Activated CD4-positive, alpha-beta T cell treated with anti-CD3 and anti-CD28 coated beads for 36 hours (primary cell): ENCODE data around the gene CPEB4. TPM values are rescaled to one million over a fixed set of nuclear protein-coding genes. Genes with fewer than 3 reads are reported as not detected.

Source experiments
- ATAC-seq: fragments of 200-7000 bp; cut with Tn5 transposase; one replicate; pipeline ENCODE4 v1.10.0; 2021; ENCODE audit warnings: mild to moderate bottlenecking, moderate library complexity
- CTCF ChIA-PET: fragments of 350-600 bp; sonication (Branson Sonifier 250); formaldehyde crosslinking; loops from one replicate; lab custom pipeline; 2021; ENCODE audit warnings: antibody characterized with exemption; lab: Charles Lee
- POLR2A ChIA-PET: fragments of 350-600 bp; sonication (Branson Sonifier 250); formaldehyde crosslinking; loops from one replicate; lab custom pipeline; 2021; ENCODE audit warnings: antibody characterized with exemption, inconsistent platforms; lab: Charles Lee
- DNase-seq: peaks from one replicate; pipeline ENCODE4 v3.0.0-alpha.2; 2020
- H3K27ac Mint-ChIP-seq: one replicate; pipeline ENCODE4 v1.8.0; 2021; ENCODE audit warnings: mixed read lengths
- H3K27me3 Mint-ChIP-seq: one replicate; pipeline ENCODE4 v1.8.0; 2021; ENCODE audit warnings: mixed read lengths
- H3K36me3 Mint-ChIP-seq: one replicate; pipeline ENCODE4 v1.8.0; 2021; ENCODE audit warnings: low read depth, mixed read lengths
- H3K4me1 Mint-ChIP-seq: one replicate; pipeline ENCODE4 v1.8.0; 2021; ENCODE audit warnings: mixed read lengths
- H3K4me3 Mint-ChIP-seq: one replicate; pipeline ENCODE4 v1.8.0; 2021; ENCODE audit warnings: mild to moderate bottlenecking, moderate library complexity, mixed read lengths
- H3K9me3 Mint-ChIP-seq: one replicate; pipeline ENCODE4 v1.8.0; 2021; ENCODE audit warnings: low read depth, mixed read lengths
- intact Hi-C, 2 experiments: fragments of 100-400 bp; cut with DNase I in 1 of 2; cut with micrococcal nuclease in 1 of 2; formaldehyde crosslinking; loops; one replicate each; pipeline versions ENCODE4 v1.14.2 to v1.15.1; 2022 to 2024; cut with DNase I, micrococcal nuclease
- total RNA-seq, 2 experiments: library from RNA; stranded (reverse); gene quantifications; one replicate each; pipeline ENCODE4 v1.2.3, GENCODE V29; 2021

Gene CPEB4
- total RNA-seq, 2 experiments from 2014 or later: 5.6 to 8.3 TPM

DNA sequence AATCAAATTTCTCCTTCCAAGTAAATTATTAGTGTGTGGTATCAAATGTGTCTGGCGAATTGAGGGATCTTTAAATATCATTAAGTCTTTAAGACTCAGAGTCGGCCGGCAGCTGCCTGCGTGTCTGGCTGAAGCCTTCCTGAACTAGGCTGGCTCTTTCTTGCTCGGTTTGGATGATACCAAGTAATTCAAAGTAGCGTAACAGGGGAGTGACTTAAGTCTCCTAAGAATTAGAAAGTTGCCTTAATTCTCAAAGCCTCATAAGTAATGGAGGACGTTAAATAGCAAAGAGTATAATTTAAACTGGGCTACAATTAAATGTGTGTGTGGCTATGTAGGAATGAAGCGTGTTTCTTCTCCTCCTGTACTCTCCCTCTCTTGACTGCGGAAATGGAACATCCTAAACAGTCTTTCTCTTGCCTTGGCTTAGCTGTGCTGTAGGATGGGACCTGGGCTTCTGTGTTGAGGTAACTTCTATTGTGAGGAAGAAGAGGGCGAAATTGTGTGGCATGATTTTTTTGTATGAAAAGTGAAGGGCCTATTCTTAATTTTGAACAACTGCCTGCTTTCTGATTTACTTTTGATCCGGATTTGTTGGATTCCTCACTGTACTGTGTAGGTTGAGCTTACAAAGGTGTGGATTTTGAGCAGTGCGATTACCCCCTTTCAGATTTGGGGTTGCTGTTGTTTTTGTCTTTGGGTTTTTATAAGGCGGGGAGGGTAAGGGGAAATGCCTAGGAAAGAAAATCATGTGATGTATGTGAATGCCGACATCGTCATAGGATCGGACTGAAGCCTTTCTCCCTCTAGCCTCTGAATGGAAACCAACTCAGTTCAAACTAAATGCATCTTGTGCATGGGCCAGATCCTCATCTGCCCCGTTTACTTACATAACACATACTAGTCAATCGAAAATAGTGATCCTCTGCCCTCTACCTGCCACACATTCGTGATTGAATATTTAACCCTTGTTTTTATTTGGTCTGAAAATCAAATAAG, 29.9 kb downstream of the CPEB4 start:
- Mint-ChIP-seq H3K36me3 (peaks cover 1% of the 10 kb centered on the region), H3K27me3 (no peaks in the 10 kb centered on the region), H3K27ac (no peak overlapping the region), H3K9me3 (no peaks in the 10 kb centered on the region), H3K4me1 (peaks cover 10% of the 10 kb centered on the region), H3K4me3 (no peak overlapping the region)
- POLR2A ChIA-PET: interaction anchor here (1.0 to 1.6 kb wide), 3 partner anchors 19 to 302 kb away, joined by 3 to 4 read pairs (median 4); partner anchors contain the start of gene BOD1
- DNase-seq (peak; percentile 73), ATAC-seq (peak; percentile 96)
- CTCF ChIA-PET: interaction anchor here (0.7 to 2.2 kb wide), 8 partner anchors 11 to 341 kb away, joined by 3 to 8 read pairs (median 4); partner anchors contain the start of gene CPEB4
- intact Hi-C loops: loop anchor here (1.0 to 2.0 kb wide), 4 partner anchors 30 to 861 kb away; partner anchors contain the start of genes BOD1 (in 2 of the 2), CPEB4 (in 2 of the 2) and CREBRF (in 1 of the 2)

DNA sequence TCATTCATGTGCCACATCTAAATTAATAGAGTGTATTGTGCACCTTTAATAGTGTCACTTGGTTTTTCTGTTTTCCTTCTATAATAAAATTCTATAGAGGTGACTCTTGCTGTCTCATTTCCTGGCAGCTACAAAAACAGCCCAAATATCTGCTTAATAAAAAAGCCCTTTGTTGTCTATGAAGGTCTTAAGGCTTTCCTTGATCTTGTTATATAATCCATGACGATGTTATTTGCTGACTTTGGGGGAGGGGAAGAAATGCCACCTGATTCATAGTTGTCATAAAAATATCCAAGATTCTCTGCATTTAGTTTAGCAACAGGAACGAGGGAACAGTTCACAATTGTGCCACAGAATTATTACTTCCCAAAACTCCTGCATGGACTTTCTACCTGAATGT, 31.3 kb downstream of the CPEB4 start:
- H3K4me3 Mint-ChIP-seq: no peak overlapping the region
- peaks cover 12% of the 10 kb centered on the region for H3K4me1 Mint-ChIP-seq
- ChIA-PET CTCF (interaction anchor here (0.9 to 1.6 kb wide), 2 partner anchors 9 to 54 kb away, joined by 4 to 5 read pairs; no protein-coding TSS in a partner anchor), POLR2A (no interaction called here)
- no peaks in the 10 kb centered on the region for H3K27me3 Mint-ChIP-seq
- ATAC-seq (no peak), DNase-seq (no peak)
- H3K27ac Mint-ChIP-seq: no peak overlapping the region
- intact Hi-C loops: loop anchor here in 1 of 2 experiments (2.0 kb wide), 1 partner anchor 53 kb away; no protein-coding TSS in a partner anchor
- no peaks in the 10 kb centered on the region for H3K9me3 Mint-ChIP-seq
- no peaks in the 10 kb centered on the region for H3K36me3 Mint-ChIP-seq

DNA sequence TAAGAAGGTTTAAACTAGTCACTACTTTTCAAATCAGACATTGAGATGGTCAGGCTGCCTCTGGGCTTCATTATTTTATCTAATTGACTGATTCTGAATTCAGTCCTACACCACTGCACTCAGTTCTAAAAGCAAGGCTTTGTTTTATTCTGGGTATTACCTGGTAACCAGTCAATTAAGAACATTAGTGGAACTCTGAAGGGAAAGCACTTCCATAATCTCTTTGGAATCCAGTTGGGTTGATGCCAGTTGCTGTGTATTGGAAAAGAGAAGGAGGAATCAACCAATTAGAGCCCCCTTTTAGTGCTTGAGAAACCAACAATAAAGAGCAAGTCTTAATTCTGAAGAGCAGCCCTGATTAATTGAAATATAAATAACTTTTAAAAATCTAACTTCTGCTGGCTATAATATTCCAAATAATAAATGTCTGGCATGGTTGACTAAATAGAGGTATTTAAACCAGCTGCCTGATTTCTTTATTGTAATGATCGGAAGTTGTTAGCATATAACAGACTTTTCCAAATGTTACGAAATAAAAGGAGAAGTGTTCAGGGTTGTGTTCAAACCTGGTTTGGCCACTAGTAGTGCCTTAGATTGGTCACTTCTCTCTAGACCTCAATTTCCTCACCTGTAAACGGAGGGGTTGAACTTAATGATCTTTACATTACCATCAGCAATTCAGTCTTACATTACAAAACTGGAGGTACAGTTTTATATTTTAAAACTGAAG, 32.0 kb downstream of the CPEB4 start:
- H3K4me1 Mint-ChIP-seq: peaks cover 18% of the 10 kb centered on the region
- no peak overlapping the region for H3K27ac Mint-ChIP-seq
- H3K9me3 Mint-ChIP-seq: no peaks in the 10 kb centered on the region
- intact Hi-C loops: no loop called here
- ChIA-PET POLR2A (no interaction called here), CTCF (interaction anchor here (0.9 kb wide), 1 partner anchor 53 kb away, joined by 4 read pairs; no protein-coding TSS in a partner anchor)
- ATAC-seq (no peak), DNase-seq (no peak)
- H3K27me3 Mint-ChIP-seq: no peaks in the 10 kb centered on the region
- no peak overlapping the region for H3K4me3 Mint-ChIP-seq
- H3K36me3 Mint-ChIP-seq: no peaks in the 10 kb centered on the region

DNA sequence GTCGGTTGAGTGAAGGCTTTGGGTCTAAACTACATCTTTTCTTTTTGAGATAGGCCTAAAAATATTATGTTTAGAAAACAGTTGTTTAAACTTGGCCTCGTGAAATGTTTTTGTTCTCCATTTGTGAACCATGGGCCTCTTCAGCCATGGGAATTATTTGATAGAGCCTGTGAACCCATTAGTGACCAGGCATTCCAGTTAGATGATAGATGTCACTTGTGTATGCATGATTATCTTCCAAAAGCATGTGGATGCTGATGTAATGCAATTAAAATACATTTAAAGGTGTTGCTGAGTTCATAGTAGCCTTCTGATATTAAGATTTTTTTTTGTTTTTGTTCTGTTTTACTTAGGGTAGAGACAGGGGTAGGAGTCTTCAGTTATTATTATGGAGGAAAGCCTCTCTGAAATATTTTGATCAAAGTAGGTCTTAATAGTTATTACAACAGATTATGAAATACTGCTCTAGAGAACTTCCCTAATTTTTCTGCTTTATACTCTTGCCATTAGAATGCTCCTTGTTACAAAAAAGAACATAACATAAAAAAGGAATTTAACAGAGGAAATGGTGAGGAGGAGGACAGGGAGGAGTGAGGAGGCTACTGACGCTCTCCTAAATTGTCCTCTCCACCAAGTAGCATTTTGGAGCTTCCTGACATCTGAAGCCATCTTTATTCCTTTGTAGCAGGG, 32.9 kb downstream of the CPEB4 start:
- DNase-seq: no peak
- no peak overlapping the region for H3K4me3 Mint-ChIP-seq
- ChIA-PET POLR2A (no interaction called here), CTCF (no interaction called here)
- intact Hi-C loops: no loop called here
- no peaks in the 10 kb centered on the region for H3K27me3 Mint-ChIP-seq
- H3K4me1 Mint-ChIP-seq: peaks cover 19% of the 10 kb centered on the region
- ATAC-seq: no peak
- H3K27ac Mint-ChIP-seq: no peak overlapping the region
- no peaks in the 10 kb centered on the region for H3K36me3 Mint-ChIP-seq
- no peaks in the 10 kb centered on the region for H3K9me3 Mint-ChIP-seq

DNA sequence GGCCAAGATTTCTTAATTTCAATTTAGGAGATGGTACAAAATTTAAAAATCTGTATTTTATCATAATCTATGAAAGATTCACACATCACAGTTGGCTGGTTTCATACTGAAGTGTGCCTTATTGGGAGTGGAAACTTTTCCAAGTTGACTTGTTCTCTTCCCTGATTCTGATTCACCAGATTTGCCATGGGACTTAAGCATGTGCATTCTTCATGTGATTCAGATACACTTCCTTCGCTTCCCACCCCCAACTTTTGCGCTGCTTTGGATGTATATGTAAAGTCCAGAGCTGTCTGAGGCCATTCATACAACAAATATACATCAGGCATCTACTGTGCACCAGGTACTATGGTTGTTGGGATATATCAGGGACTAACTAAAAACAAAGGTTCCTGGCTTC, 34.4 kb downstream of the CPEB4 start:
- no peaks in the 10 kb centered on the region for H3K27me3 Mint-ChIP-seq
- intact Hi-C loops: no loop called here
- no peak overlapping the region for H3K27ac Mint-ChIP-seq
- ATAC-seq: no peak
- no peaks in the 10 kb centered on the region for H3K36me3 Mint-ChIP-seq
- H3K4me3 Mint-ChIP-seq: no peak overlapping the region
- POLR2A ChIA-PET: no interaction called here
- H3K9me3 Mint-ChIP-seq: no peaks in the 10 kb centered on the region
- no peak for DNase-seq
- peaks cover 19% of the 10 kb centered on the region for H3K4me1 Mint-ChIP-seq
- CTCF ChIA-PET: interaction anchor here (0.6 kb wide), 1 partner anchor 9 kb away, joined by 3 read pairs; no protein-coding TSS in a partner anchor

DNA sequence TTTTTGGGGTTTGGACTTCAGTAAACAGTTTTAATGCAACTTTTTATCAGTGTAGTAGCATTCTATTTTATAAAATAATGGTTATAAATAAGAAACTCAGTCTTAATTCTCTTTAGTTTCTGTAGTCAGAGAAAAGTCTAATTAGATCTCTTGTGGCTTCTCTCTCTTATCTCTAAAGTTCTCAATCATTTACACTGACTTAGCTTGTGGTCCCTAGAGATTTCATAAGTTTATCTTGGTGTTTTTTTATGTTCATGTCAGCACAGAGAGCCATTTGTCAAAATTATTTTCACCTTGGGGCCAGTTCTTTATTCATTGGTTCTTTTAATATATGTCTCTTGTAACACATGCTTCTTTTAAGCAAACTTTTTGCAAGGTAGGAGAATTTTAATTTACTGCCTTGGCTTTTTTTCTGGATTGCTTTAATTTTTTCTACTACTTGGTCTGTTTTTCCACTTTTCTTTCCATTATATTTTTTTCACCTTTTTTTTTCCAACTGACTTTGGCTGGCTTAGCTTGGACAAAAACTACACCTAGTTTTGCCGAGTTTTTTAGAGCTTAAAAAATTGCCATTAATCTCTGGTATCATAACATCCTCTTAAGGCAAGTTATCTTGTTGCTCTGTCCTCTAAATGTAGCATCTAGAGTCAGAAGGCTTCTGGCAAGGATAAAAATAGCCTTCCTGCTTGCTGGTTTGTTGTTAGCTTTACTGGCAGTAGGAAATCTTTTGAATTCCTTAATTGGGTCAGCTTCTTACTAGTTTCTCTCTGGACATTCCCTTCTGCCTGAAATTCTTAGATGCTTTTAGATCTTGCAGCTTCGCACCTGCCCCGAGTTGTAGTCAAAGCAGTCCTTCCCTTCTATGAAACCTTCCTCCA, 35.3 kb downstream of the CPEB4 start:
- intact Hi-C loops: no loop called here

DNA sequence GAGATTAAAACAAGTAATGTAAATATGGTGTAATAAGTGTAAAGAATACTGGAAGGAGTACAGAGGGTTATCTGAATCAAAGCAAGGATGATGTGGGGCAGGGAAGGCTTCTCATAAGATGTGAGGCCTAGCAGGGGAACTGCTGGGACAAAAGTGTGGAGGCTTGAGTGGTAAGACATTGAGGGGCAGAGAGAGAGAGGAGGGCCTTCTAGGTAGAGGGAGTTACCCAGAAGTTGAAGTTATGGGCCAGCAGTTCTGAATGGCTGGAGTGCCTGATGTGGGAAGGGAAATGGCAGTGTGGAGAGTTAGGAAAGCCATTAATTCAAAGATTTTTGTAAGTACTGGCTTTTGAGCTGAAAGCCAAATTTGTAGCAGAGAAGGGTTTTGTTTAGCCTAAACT, 36.8 kb downstream of the CPEB4 start:
- H3K36me3 Mint-ChIP-seq: no peaks in the 10 kb centered on the region
- H3K9me3 Mint-ChIP-seq: no peaks in the 10 kb centered on the region
- no peaks in the 10 kb centered on the region for H3K27me3 Mint-ChIP-seq
- H3K4me3 Mint-ChIP-seq: no peak overlapping the region
- intact Hi-C loops: loop anchor here (1.0 kb wide), 1 partner anchor 306 kb away; no protein-coding TSS in a partner anchor
- H3K27ac Mint-ChIP-seq: no peak overlapping the region
- POLR2A ChIA-PET: no interaction called here
- DNase-seq: no peak
- CTCF ChIA-PET: interaction anchor here (0.7 to 2.4 kb wide), 16 partner anchors 8 to 315 kb away, joined by 3 to 10 read pairs (median 6); partner anchors contain the start of gene BOD1
- ATAC-seq: no peak
- peaks cover 26% of the 10 kb centered on the region for H3K4me1 Mint-ChIP-seq

More for the DNA sequence above, 35.3 kb downstream of the CPEB4 start:
- H3K27ac Mint-ChIP-seq: no peak overlapping the region
- H3K9me3 Mint-ChIP-seq: no peaks in the 10 kb centered on the region
- DNase-seq (no peak), ATAC-seq (no peak)
- H3K36me3 Mint-ChIP-seq: no peaks in the 10 kb centered on the region
- H3K4me3 Mint-ChIP-seq: no peak overlapping the region
- POLR2A ChIA-PET: no interaction called here
- CTCF ChIA-PET: interaction anchor here (0.8 to 0.9 kb wide), 2 partner anchors 74 to 308 kb away, joined by 3 to 5 read pairs; no protein-coding TSS in a partner anchor
- H3K27me3 Mint-ChIP-seq: no peaks in the 10 kb centered on the region
- H3K4me1 Mint-ChIP-seq: peaks cover 19% of the 10 kb centered on the region

DNA sequence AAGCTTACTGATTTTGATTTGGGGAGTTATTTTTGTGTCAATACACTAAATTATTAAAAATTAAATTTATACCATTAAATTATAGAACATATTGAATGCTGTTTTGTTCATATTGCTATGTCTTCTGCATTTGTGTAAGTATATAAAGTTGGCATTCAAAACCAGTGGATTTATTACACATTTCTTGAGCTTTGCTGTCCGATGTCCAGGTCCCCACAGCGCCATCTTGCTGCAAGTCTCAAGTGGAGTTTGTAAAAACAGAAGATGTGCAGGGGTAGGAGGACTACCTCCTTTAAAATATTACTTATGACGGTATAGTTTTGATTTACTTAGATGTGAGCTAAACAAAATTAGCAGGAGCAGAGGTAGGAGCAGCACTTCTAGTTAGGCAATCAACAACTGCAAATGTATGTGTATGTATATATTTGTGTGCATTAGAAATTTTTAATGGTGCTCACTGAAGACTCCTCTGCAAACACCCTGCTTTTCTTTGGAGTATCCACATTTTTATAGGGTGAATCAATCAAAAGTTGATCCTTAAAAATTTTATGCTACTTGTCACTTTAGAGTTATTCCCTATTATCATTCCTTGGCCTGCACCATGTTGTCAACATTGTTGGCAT, 37.4 kb downstream of the CPEB4 start:
- Mint-ChIP-seq H3K27ac (no peak overlapping the region), H3K36me3 (no peaks in the 10 kb centered on the region), H3K27me3 (no peaks in the 10 kb centered on the region), H3K4me1 (peaks cover 26% of the 10 kb centered on the region), H3K9me3 (no peaks in the 10 kb centered on the region), H3K4me3 (no peak overlapping the region)
- CTCF ChIA-PET: interaction anchor here (0.7 to 2.4 kb wide), 17 partner anchors 9 to 315 kb away, joined by 3 to 10 read pairs (median 5); partner anchors contain the start of gene BOD1
- intact Hi-C loops: loop anchor here (1.0 kb wide), 1 partner anchor 306 kb away; no protein-coding TSS in a partner anchor
- POLR2A ChIA-PET: no interaction called here
- DNase-seq: peak; percentile 69
- ATAC-seq: no peak

DNA sequence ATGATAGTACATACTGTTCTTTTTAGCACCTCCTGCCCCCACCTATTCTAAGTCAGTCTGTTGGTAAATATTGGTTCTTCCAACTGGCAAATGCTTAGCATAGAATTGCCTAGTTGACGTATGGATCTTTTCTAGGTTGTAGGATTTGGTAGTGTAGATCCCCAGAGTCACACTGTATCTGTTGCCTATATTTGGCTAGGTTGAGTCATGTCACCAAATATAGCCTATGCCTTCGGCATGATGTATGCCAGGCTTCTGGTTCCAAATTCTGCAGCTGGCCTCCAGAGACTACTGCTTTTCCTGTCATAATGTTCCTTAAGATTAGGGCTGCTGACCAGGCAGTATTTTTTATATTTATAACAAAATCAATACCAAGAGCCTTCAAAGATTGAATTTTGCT, 38.2 kb downstream of the CPEB4 start:
- no peak overlapping the region for H3K4me3 Mint-ChIP-seq
- ChIA-PET POLR2A (no interaction called here), CTCF (interaction anchor here (1.5 to 2.4 kb wide), 6 partner anchors 9 to 311 kb away, joined by 6 to 10 read pairs (median 8); partner anchors contain the start of gene BOD1)
- peaks cover 19% of the 10 kb centered on the region for H3K4me1 Mint-ChIP-seq
- no peak for DNase-seq
- no peaks in the 10 kb centered on the region for H3K27me3 Mint-ChIP-seq
- no peaks in the 10 kb centered on the region for H3K36me3 Mint-ChIP-seq
- no peaks in the 10 kb centered on the region for H3K9me3 Mint-ChIP-seq
- intact Hi-C loops: no loop called here
- no peak for ATAC-seq
- no peak overlapping the region for H3K27ac Mint-ChIP-seq
